GM11168 (cell line): Measurements from ENCODE around the gene UBE2J2.

Source experiments
- in situ Hi-C: fragments of 300-500 bp; cut with MboI; formaldehyde crosslinking; loops from one replicate; pipeline ENCODE4 v1.12.0; 2022; ENCODE audit warnings: low sequenced_read_pairs; ENCODE audit not compliant: unreplicated experiment

Gene UBE2J2

GRCh38 chr1:1243807-1244191 is 29.9 kb downstream of the UBE2J2 start:
- in situ Hi-C loops: no loop called here

GRCh38 chr1:1243266-1243660 is 30.4 kb downstream of the UBE2J2 start:
- in situ Hi-C loops: no loop called here

- in situ Hi-C loops: no loop called here
Measured at GRCh38 chr1:1242461-1243265, 31.0 kb downstream of the UBE2J2 start.

GRCh38 chr1:1241588-1242219 is 31.9 kb downstream of the UBE2J2 start:
- in situ Hi-C loops: no loop called here

- in situ Hi-C loops: no loop called here
Measured at GRCh38 chr1:1240822-1241587, 32.6 kb downstream of the UBE2J2 start.

- in situ Hi-C loops: no loop called here
Measured at GRCh38 chr1:1240348-1240732, 33.3 kb downstream of the UBE2J2 start.

- in situ Hi-C loops: no loop called here
Measured at GRCh38 chr1:1239614-1240347, 33.9 kb downstream of the UBE2J2 start.

- in situ Hi-C loops: no loop called here
Measured at GRCh38 chr1:1239227-1239613, 34.4 kb downstream of the UBE2J2 start.

- in situ Hi-C loops: no loop called here
Measured at GRCh38 chr1:1238702-1239178, 34.9 kb downstream of the UBE2J2 start.

- in situ Hi-C loops: no loop called here
Measured at GRCh38 chr1:1237874-1238701, 35.6 kb downstream of the UBE2J2 start.

GRCh38 chr1:1236945-1237873 is 36.4 kb downstream of the UBE2J2 start:
- in situ Hi-C loops: no loop called here

- in situ Hi-C loops: no loop called here
Measured at GRCh38 chr1:1236176-1236763, 37.4 kb downstream of the UBE2J2 start.

GRCh38 chr1:1235016-1235744 is 38.5 kb downstream of the UBE2J2 start:
- in situ Hi-C loops: no loop called here

- in situ Hi-C loops: no loop called here
Measured at GRCh38 chr1:1234180-1234808, 39.4 kb downstream of the UBE2J2 start.

GRCh38 chr1:1233567-1233892 is 40.1 kb downstream of the UBE2J2 start:
- in situ Hi-C loops: no loop called here

GRCh38 chr1:1232796-1233566 is 40.7 kb downstream of the UBE2J2 start:
- in situ Hi-C loops: no loop called here
